ENCODE data around the gene LRRC26.

Gene LRRC26

DNA sequence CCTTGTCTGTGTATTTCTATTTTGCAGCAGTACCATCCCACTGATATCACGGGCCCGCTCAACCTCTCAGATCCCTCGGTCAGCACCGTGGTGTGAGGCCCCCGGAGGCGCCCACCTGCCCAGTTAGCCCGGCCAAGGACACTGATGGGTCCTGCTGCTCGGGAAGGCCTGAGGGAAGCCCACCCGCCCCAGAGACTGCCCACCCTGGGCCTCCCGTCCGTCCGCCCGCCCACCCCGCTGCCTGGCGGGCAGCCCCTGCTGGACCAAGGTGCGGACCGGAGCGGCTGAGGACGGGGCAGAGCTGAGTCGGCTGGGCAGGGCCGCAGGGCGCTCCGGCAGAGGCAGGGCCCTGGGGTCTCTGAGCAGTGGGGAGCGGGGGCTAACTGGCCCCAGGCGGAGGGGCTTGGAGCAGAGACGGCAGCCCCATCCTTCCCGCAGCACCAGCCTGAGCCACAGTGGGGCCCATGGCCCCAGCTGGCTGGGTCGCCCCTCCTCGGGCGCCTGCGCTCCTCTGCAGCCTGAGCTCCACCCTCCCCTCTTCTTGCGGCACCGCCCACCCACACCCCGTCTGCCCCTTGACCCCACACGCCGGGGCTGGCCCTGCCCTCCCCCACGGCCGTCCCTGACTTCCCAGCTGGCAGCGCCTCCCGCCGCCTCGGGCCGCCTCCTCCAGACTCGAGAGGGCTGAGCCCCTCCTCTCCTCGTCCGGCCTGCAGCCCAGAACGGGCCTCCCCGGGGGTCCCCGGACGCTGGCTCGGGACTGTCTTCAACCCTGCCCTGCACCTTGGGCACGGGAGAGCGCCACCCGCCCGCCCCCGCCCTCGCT, 1.9 kb downstream of the LRRC26 start:
- DNase-seq (ENCODE audit: low spot score), result no peak

DNA sequence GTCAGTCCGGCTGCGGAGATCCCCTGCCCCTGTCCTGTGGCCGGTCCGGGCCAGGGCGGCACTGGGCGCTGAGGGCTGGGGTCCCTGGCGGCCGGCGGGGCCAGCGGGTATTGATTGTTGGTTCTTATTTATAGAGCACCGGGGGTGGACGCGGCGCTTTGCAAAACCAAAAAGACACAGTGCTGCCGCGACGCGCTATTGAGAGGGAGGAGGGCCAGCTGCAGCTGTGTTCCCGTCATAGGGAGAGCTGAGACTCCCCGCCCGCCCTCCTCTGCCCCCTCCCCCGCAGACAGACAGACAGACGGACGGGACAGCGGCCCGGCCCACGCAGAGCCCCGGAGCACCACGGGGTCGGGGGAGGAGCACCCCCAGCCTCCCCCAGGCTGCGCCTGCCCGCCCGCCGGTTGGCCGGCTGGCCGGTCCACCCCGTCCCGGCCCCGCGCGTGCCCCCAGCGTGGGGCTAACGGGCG, 2.5 kb downstream of the LRRC26 start:
- DNase-seq (ENCODE audit: low spot score), result no peak

DNA sequence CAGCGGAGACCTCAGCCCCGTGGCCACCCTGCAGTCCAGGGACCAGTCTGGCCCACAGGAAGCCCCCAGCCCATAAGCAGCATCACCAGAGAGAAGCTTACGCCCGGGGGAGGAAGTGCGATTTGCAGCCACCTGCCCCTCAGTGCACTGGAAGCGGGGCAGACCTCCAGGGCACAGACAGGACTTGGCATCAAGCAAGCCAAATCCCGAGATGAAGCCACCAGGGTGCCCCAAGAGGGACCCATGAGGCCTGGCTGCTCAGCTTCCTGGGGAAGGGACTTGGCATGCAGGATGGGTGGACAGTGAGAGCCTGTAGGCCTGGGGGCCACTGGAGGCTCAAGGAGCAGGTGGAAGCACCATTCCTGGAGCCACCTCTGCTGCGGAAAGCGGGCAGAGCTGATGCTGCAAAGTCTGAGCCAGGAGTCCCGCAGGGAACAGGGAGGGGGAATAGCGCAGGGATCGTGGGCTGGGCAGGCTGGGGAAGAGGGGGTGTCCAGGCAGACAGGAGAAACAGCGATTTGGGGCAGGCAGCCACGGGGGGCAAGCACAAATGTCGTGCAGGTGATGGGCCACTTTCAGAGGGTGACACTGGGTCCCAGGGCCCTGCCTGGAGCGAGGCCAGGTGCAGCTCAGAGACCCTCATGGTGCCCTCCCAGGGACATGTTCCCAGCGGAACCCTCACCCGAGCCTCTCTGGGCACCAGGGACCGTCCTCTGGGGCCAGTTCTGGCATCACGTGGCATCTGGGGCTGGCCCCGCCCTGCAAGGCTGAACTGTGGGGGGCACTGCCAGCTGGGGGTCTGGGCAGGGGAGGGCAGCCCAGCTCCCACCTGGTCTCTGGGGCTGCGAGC, 3.2 kb downstream of the LRRC26 start:
- no peak for DNase-seq (ENCODE audit: low spot score)

DNA sequence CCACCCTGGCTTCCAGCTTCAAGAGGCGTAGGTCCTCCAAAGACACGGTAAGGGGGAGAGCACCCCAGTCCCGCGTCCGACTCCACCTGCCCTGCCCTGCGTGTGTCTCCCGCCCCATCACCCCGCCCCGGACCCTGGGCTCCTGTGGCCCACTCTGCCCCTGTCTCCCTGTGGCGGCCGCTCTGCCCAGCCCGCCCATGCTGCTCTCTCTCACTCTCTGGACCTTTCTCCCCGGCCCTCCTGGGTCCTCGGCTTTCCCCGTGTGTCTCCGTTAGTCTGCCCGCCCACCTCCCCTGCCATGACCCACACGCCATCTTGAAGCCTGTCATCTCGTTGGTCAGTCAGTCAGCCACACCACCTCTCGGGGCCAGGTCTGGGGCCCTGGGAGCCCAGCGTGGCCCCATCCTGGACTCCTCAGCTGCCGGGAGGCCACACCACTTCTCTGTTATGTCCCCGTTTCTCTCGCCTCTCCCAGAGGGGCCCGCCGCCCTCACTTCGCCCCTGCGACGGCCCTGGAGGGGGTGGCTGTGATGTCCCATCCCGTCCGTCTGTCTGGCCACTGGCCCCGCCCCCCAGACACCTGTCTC, 4.5 kb downstream of the LRRC26 start:
- no peak for DNase-seq (ENCODE audit: low spot score)

DNA sequence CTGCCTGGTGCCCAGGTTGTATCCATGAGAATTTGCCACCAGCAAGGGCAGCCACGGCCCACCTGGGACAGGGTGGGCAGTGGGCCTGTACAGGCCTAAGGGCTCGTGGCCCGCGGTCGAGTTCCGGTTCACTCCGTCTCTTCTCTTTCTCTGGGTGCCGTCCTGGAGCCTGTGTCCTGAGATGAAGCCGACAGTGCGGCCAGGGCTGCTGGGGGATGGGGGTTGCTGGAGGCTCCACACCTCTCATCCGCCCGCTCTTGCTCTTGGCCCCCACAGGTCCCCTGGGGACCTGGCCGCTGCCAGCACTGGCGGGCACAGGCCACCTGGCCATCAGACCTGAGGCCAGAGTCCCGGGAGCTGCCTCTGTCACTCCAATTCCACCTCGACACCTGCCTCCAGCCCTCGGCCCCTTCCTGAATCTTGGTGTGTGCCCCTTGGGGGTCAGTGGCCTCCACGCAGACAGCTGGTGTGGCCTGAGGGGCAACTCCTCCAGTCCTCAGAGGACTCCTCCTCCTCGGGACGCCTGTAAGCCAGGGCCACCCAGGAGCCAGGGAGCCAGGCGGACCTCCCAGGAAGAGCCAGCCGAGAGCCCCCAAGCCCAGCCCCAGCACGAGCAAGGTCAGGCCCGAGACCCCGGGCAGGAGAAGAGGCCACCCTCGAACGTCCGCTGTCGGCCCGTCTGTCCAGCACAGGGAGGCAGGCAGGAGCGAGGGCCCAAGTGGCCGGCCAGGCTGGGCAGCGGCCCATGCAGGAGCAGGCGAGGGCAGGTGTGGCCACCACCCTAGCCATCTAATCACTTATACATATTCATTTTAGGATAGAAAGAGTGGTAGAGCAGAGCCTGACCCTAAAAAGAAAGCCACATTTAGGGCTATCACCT, 5.2 kb downstream of the LRRC26 start:
- DNase-seq (ENCODE audit: low spot score), result no peak

DNA sequence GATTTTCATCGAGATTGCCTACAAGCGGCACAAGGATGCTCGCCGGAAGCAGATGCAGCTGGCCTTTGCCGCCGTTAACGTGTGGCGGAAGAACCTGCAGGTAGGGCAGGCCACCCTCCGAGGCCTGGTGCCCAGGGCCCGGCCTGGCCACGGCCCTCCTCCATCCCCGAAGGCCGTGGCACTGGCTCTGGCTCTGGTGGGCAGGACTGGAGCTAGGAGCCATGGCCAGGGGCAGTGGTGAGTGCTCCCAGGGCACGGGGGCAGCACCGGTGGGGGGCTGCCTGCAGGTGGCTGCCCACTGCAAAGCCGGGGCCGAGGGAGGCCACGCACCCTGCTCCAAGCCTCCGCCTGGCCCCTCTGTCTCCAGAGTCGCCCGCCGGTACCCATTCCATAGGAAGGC, 6.0 kb downstream of the LRRC26 start:
- DNase-seq (ENCODE audit: low spot score), result no peak

- DNase-seq (ENCODE audit: low spot score), result no peak
These were observed 6.5 kb downstream of the LRRC26 start for GRCh38 chr9:137163365-137163715.

- no peak for DNase-seq (ENCODE audit: low spot score)
These were observed 7.1 kb downstream of the LRRC26 start for GRCh38 chr9:137162505-137163364.

GRCh38 chr9:137161558-137162486, 8.0 kb downstream of the LRRC26 start:
- DNase-seq (ENCODE audit: low spot score), result no peak

DNA sequence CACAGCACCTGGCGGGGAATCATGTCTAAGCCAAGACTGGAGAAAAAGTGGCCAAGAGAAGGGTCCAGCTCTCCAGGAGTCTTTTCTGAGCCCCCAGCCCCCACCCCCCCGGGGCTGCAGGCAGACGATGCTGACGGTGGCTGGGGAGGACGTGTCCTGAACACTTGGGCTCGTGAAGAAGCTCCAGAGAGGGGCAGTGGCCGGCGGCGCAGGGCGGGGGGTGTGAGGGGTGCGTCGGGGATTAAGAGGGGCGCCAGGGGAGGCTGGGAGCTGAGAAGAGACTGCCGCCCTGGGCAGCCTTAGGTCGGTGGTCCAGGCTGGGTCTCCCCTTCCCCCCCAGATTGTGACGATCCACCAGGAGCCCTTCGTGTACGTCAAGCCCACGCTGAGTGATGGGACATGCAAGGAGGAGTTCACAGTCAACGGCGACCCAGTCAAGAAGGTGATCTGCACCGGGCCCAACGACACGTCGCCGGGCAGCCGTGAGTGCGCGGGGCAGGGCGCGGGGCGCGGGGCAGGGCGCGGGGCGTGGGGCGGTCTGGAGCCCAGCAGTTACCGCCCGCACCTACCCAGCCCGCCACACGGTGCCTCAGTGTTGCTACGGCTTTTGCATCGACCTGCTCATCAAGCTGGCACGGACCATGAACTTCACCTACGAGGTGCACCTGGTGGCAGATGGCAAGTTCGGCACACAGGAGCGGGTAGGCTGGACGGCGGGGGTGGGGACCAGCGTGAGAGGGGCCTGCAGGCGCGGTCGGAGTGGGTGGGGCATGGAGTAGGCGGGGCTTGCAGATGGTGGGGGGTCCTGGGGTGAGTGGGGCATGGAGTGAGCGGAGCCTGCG, 8.9 kb downstream of the LRRC26 start:
- DNase-seq (ENCODE audit: low spot score), result no peak

GRCh38 chr9:137160054-137160425, 9.8 kb downstream of the LRRC26 start:
- DNase-seq (ENCODE audit: low spot score), result no peak

DNA sequence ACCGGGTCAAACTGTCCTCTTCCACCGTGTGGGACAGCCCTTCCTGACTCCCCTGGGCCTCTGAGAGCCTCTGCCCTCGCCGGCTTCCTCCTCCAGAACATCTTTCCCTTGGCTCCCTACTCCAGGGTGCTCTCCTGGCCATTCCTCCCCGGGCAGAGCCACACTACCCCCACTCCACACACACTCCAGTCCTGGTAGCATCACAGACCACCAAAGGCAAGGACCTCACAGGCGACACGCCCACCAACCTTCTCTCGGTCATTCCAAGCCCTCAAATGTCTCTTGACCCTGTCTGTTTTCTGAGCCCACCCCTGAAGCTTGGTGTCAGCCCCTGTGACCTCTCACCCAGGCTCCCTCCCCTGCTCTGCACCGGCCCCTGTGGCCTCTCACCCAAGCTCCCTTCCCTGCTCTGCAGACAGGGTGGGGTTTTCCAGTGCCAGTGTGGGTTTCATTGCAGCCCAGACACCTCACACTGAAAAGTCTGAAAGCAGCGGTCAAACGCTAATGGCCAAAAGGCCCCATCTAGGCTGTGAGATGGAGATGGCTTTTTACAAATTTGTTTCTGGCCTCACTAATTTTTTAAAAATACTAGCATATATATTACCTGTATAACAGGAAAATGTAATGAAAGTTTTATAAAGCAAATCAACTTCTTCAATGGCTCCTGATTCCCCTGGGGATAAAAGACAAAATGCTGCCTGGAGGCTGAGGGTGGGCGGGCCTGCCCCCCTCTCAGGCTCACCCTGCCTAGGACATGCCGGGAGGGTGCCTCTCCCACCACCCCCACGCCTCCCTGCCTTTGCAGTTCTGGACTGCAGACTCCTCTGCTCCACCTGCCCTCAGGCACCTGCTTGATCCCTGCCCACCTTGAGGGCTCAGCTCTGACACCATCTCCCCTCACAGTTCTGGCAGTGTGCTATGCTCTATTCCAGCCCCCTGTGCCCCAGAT, 10.5 kb downstream of the LRRC26 start:
- DNase-seq (ENCODE audit: low spot score), result no peak

GRCh38 chr9:137158625-137159024, 11.2 kb downstream of the LRRC26 start:
- no peak for DNase-seq (ENCODE audit: low spot score)

DNA sequence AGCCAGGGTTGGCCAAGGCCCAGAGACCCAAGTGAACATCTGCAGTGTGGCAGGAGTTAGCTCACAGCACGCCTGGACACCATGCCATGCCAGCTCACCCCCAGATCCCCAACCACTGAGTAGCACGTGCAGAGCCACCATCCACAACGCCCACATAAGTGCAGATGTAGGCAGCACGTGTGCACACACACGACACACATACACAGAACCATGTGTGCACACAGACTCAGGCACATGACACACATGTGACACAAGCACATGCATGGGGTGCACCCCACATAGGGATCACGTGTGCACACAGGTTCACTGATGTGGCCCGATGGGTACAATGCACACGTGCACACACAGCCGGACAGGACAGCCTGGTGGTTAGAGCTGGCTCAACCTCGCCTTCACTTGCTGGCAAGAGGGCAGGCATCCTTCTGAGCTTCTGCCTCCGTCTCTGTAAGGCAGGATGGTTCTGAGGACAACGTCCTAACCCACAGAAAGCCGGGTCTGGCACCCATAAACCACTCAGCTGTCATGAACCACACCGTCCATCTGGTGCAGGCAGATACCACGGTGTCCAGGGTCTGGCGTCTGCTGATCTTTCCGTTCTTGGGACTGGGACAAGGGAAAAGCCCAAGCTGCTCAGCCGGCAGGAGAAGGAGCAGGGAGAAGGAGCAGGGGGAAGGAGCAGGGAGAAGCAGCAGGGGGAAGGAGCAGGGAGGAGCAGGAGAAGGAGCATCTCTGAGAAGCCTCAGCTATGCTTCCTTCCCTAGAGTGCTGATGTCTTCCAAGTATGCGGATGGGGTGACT, 12.0 kb downstream of the LRRC26 start:
- DNase-seq (ENCODE audit: low spot score), result no peak

- DNase-seq (ENCODE audit: low spot score), result no peak
These were observed 13.1 kb downstream of the LRRC26 start for GRCh38 chr9:137156567-137157375.

DNA sequence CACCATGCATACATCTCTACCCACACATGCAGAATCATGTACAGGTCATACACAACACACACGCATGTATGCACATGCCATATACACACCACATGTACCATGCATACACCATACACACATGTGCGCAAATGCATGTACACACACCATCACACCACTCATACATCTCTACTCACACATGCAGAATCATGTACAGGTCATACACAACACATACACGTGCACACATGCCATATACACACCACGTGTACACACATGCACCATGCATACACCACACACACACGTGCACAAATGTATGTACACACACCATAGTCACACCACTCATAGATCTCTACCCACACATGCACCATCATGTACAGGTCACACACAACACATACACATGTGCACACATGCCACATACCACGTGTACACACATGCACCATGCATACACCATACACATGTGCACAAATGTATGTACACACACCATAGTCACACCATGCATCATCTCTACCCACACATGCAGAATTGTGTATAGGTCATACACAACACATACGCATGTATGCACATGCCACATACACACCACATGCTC, 16.9 kb downstream of the LRRC26 start:
- DNase-seq (ENCODE audit: low spot score), result no peak
